Measurements from ENCODE around the gene GLTP. TPM values are rescaled to one million over a fixed set of nuclear protein-coding genes. Genes with fewer than 3 reads are reported as not detected.

Gene GLTP
- total and polyA plus RNA-seq, 4 donors = 8.5 to 12.8 (median 8.7) TPM

DNA sequence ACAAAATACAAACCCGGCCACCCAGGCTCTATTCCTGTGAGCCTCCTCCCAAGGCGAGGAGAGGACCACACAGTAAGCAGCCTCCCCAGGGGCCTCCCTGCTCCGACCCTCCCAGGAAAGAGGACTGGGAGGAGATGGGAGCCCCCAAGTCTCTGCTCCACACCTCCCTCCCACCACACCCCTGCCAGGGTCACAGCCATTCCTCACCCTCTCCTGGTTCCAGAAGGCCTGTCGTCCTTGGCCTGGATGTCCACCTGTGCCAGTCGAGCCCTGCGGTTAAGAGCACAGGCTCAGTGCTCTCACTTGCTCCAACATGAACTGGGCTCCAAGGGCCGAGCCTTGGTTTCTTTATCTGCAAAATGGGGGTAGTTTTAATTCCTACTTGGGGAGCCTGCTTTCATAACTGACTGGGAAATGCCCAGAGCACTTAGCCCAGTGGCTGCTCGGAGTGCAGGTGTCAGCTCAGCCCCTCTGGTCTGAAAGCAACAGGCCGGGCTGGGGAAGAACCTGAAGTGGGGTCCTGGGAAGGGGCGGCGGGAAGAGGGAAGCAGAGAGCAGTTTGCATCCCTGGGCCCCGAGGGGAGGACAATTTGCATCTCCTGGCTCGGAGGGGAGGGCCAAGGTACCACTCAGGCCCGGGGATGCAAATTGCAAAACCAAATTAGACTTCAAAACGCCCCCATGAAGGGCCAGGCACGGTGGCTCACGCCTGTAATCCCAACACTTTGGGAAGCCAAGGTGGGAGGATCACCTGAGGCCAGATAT is 43.3 kb upstream of the GLTP start:
- no peaks in the 10 kb centered on the region for H3K27me3 ChIP-seq (ENCODE audit: control insufficient read depth in 4 of 4, insufficient read depth in 4 of 4, low read length in 3 of 4)
- H3K9me3 ChIP-seq (ENCODE audit: control insufficient read depth in 4 of 4, low read length in 3 of 4) = no peaks in the 10 kb centered on the region
- H3K36me3 ChIP-seq (ENCODE audit: control insufficient read depth in 4 of 4, insufficient read depth in 3 of 4, low read depth in 1 of 4, low read length in 3 of 4) = peaks cover 3 to 10% (median 5%) of the 10 kb centered on the region in 4 donors
- no peak for DNase-seq (ENCODE audit: low spot score)
- no peak overlapping the region for H3K27ac ChIP-seq (ENCODE audit: low read depth in 1 of 2, low read length in 2 of 2)
- 90% methylated on average over 17 of the region's 17 CpGs for WGBS
- H3K4me1 ChIP-seq (ENCODE audit: control insufficient read depth in 4 of 4, insufficient read depth in 4 of 4, low read length in 3 of 4) = no peaks in the 10 kb centered on the region
- TF ChIP-seq NR2F2 (IDR thresholded peaks at IDR 0.05) (no peak), YY1 (IDR thresholded peaks at IDR 0.05) (no peak), HNF4A (conservative IDR thresholded peaks at IDR 0.05) (no peak), JUND (IDR thresholded peaks at IDR 0.05) (no peak), HNF4G (IDR thresholded peaks at IDR 0.05) (no peak), RXRA (IDR thresholded peaks at IDR 0.05) (no peak), FOXA2 (IDR thresholded peaks at IDR 0.05) (no peak), SP1 (IDR thresholded peaks at IDR 0.05) (no peak), GABPA (IDR thresholded peaks at IDR 0.05 in 1 of 2, conservative IDR thresholded peaks at IDR 0.05 in 1 of 2) (no peak), FOXA1 (IDR thresholded peaks at IDR 0.05) (no peak)
- TF ChIP-seq, protein P1, sequence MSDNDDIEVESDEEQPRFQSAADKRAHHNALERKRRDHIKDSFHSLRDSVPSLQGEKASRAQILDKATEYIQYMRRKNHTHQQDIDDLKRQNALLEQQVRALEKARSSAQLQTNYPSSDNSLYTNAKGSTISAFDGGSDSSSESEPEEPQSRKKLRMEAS (IDR thresholded peaks at IDR 0.05) = no peak
- TF ChIP-seq, protein P2, sequence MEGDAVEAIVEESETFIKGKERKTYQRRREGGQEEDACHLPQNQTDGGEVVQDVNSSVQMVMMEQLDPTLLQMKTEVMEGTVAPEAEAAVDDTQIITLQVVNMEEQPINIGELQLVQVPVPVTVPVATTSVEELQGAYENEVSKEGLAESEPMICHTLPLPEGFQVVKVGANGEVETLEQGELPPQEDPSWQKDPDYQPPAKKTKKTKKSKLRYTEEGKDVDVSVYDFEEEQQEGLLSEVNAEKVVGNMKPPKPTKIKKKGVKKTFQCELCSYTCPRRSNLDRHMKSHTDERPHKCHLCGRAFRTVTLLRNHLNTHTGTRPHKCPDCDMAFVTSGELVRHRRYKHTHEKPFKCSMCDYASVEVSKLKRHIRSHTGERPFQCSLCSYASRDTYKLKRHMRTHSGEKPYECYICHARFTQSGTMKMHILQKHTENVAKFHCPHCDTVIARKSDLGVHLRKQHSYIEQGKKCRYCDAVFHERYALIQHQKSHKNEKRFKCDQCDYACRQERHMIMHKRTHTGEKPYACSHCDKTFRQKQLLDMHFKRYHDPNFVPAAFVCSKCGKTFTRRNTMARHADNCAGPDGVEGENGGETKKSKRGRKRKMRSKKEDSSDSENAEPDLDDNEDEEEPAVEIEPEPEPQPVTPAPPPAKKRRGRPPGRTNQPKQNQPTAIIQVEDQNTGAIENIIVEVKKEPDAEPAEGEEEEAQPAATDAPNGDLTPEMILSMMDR (IDR thresholded peaks at IDR 0.05; ENCODE audit: low read depth, low read length, missing input control) = no peak
- no peak overlapping the region for H3K9ac ChIP-seq (ENCODE audit: low read depth in 1 of 2, low read length in 2 of 2)
- no peak overlapping the region for H3K4me3 ChIP-seq (ENCODE audit: low read depth in 1 of 3, low read length in 3 of 3)

DNA sequence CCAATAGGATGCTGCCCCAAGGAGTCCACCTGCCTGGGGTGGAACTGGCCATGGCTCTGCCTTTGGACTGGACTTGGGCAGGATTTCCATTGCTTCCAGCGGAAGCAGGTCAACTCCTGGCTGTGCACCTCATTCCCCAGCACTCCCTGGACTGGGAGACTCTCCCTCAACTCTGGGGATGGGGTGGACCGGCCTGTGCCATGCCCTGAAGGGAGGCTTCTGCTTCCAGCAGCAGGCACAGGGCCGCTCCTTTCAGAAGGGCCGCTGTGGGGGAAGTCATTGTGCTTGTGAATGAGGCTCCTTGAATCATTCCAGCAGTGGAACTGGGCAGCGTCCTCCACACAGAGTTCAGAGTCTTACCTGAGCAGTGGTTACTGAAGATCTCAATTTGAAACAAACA is 42.7 kb upstream of the GLTP start:
- Histone ChIP-seq H3K27ac (ENCODE audit: low read depth in 1 of 2, low read length in 2 of 2) (no peak overlapping the region), H3K4me1 (ENCODE audit: control insufficient read depth in 4 of 4, insufficient read depth in 4 of 4, low read length in 3 of 4) (no peaks in the 10 kb centered on the region), H3K36me3 (ENCODE audit: control insufficient read depth in 4 of 4, insufficient read depth in 3 of 4, low read depth in 1 of 4, low read length in 3 of 4) (peaks cover 5 to 10% (median 6%) of the 10 kb centered on the region in 4 donors), H3K9me3 (ENCODE audit: control insufficient read depth in 4 of 4, low read length in 3 of 4) (no peaks in the 10 kb centered on the region), H3K9ac (ENCODE audit: low read depth in 1 of 2, low read length in 2 of 2) (no peak overlapping the region), H3K27me3 (ENCODE audit: control insufficient read depth in 4 of 4, insufficient read depth in 4 of 4, low read length in 3 of 4) (no peaks in the 10 kb centered on the region), H3K4me3 (ENCODE audit: low read depth in 1 of 3, low read length in 3 of 3) (no peak overlapping the region)
- TF ChIP-seq YY1 (IDR thresholded peaks at IDR 0.05) = no peak
- TF ChIP-seq TAF1 (conservative IDR thresholded peaks at IDR 0.05) = no peak
- TF ChIP-seq, protein P2 (IDR thresholded peaks at IDR 0.05; ENCODE audit: low read depth, low read length, missing input control) = no peak
- TF ChIP-seq EGR1 (IDR thresholded peaks at IDR 0.05; ENCODE audit: low read depth in 2 of 2) = no peak
- no peak for TF ChIP-seq RAD21 (IDR thresholded peaks at IDR 0.05)
- TF ChIP-seq JUND (IDR thresholded peaks at IDR 0.05) = no peak
- TF ChIP-seq, protein P3, sequence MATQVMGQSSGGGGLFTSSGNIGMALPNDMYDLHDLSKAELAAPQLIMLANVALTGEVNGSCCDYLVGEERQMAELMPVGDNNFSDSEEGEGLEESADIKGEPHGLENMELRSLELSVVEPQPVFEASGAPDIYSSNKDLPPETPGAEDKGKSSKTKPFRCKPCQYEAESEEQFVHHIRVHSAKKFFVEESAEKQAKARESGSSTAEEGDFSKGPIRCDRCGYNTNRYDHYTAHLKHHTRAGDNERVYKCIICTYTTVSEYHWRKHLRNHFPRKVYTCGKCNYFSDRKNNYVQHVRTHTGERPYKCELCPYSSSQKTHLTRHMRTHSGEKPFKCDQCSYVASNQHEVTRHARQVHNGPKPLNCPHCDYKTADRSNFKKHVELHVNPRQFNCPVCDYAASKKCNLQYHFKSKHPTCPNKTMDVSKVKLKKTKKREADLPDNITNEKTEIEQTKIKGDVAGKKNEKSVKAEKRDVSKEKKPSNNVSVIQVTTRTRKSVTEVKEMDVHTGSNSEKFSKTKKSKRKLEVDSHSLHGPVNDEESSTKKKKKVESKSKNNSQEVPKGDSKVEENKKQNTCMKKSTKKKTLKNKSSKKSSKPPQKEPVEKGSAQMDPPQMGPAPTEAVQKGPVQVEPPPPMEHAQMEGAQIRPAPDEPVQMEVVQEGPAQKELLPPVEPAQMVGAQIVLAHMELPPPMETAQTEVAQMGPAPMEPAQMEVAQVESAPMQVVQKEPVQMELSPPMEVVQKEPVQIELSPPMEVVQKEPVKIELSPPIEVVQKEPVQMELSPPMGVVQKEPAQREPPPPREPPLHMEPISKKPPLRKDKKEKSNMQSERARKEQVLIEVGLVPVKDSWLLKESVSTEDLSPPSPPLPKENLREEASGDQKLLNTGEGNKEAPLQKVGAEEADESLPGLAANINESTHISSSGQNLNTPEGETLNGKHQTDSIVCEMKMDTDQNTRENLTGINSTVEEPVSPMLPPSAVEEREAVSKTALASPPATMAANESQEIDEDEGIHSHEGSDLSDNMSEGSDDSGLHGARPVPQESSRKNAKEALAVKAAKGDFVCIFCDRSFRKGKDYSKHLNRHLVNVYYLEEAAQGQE (IDR thresholded peaks at IDR 0.05) = no peak
- no peak for TF ChIP-seq SP1 (IDR thresholded peaks at IDR 0.05)
- TF ChIP-seq, protein P1 (IDR thresholded peaks at IDR 0.05) = no peak
- TF ChIP-seq GABPA (IDR thresholded peaks at IDR 0.05 in 1 of 2, conservative IDR thresholded peaks at IDR 0.05 in 1 of 2) = no peak
- no peak for TF ChIP-seq FOXA1 (IDR thresholded peaks at IDR 0.05)
- TF ChIP-seq RXRA (IDR thresholded peaks at IDR 0.05) = no peak
- 96% methylated on average over 5 of the region's 5 CpGs for WGBS
- DNase-seq (ENCODE audit: low spot score) = no peak
